Measurements from ENCODE around the gene RMDN3.

Gene RMDN3

GRCh38 chr15:40769274-40770146, 14.5 kb upstream of the RMDN3 start, which contains the start of gene C15orf62:
TSS of gene C15orf62 (plus strand) at chr15:40769980. CDS start at chr15:40770496, 516 bp downstream.
- H3K4me3 ChIP-seq (ENCODE audit: low read depth, low read length): no peak within 1 kb of the TSS
- in situ Hi-C loops (cut with HindIII; ENCODE audit: low sequenced_read_pairs): no loop called here
- peak; percentile 62 for DNase-seq (ENCODE audit: low read depth, low spot score)
- TF ChIP-seq CTCF (IDR thresholded peaks at IDR 0.05; ENCODE audit: low read depth, low read length): no peak

GRCh38 chr15:40768521-40769273, 13.6 kb upstream of the RMDN3 start:
- in situ Hi-C loops (cut with HindIII; ENCODE audit: low sequenced_read_pairs): no loop called here
- no peak for DNase-seq (ENCODE audit: low read depth, low spot score)
- TF ChIP-seq CTCF (IDR thresholded peaks at IDR 0.05; ENCODE audit: low read depth, low read length): no peak
- no peak overlapping the region for H3K4me3 ChIP-seq (ENCODE audit: low read depth, low read length)

- no peak overlapping the region for H3K4me3 ChIP-seq (ENCODE audit: low read depth, low read length)
- no peak for TF ChIP-seq CTCF (IDR thresholded peaks at IDR 0.05; ENCODE audit: low read depth, low read length)
- in situ Hi-C loops (cut with HindIII; ENCODE audit: low sequenced_read_pairs): no loop called here
- no peak for DNase-seq (ENCODE audit: low read depth, low spot score)
Observed at GRCh38 chr15:40767838-40768500, 12.9 kb upstream of the RMDN3 start.

- H3K4me3 ChIP-seq (ENCODE audit: low read depth, low read length): no peak overlapping the region
- peak; percentile 79 for DNase-seq (ENCODE audit: low read depth, low spot score)
- in situ Hi-C loops (cut with HindIII; ENCODE audit: low sequenced_read_pairs): no loop called here
- no peak for TF ChIP-seq CTCF (IDR thresholded peaks at IDR 0.05; ENCODE audit: low read depth, low read length)
Observed at GRCh38 chr15:40766906-40767837, 12.1 kb upstream of the RMDN3 start.

- no peak for TF ChIP-seq CTCF (IDR thresholded peaks at IDR 0.05; ENCODE audit: low read depth, low read length)
- DNase-seq (ENCODE audit: low read depth, low spot score): peak; percentile 29
- no peak overlapping the region for H3K4me3 ChIP-seq (ENCODE audit: low read depth, low read length)
- in situ Hi-C loops (cut with HindIII; ENCODE audit: low sequenced_read_pairs): no loop called here
Observed at GRCh38 chr15:40766194-40766815, 11.3 kb upstream of the RMDN3 start.
